Measurements from ENCODE around the gene SLC26A5. TPM values are rescaled to one million over a fixed set of nuclear protein-coding genes. Genes with fewer than 3 reads are reported as not detected.

Gene SLC26A5
- total RNA-seq, 1 donor: not detected

GRCh38 chr7:103391976-103392375 lies 54.0 kb downstream of the SLC26A5 start:
- peak overlapping the region; percentile 32 for H3K4me2 ChIP-seq (ENCODE audit: insufficient read depth, low read length)
- H3K79me2 ChIP-seq (ENCODE audit: insufficient read depth, low read length): no peaks in the 10 kb centered on the region
- H3K27ac ChIP-seq (ENCODE audit: low read depth, low read length): no peak overlapping the region
- peak; percentile 80 for DNase-seq (ENCODE audit: insufficient read length, low spot score, missing footprints)
- H3K9me3 ChIP-seq (ENCODE audit: low read depth, low read length): no peaks in the 10 kb centered on the region
- peaks cover 4% of the 10 kb centered on the region for H3K27me3 ChIP-seq (ENCODE audit: insufficient read depth, low read length)
- TF ChIP-seq, protein P1, sequence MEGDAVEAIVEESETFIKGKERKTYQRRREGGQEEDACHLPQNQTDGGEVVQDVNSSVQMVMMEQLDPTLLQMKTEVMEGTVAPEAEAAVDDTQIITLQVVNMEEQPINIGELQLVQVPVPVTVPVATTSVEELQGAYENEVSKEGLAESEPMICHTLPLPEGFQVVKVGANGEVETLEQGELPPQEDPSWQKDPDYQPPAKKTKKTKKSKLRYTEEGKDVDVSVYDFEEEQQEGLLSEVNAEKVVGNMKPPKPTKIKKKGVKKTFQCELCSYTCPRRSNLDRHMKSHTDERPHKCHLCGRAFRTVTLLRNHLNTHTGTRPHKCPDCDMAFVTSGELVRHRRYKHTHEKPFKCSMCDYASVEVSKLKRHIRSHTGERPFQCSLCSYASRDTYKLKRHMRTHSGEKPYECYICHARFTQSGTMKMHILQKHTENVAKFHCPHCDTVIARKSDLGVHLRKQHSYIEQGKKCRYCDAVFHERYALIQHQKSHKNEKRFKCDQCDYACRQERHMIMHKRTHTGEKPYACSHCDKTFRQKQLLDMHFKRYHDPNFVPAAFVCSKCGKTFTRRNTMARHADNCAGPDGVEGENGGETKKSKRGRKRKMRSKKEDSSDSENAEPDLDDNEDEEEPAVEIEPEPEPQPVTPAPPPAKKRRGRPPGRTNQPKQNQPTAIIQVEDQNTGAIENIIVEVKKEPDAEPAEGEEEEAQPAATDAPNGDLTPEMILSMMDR (IDR thresholded peaks at IDR 0.05; ENCODE audit: extremely low read depth, low read depth, low read length): no peak
- no peak overlapping the region for H2AFZ ChIP-seq (ENCODE audit: low read length)
- H3K4me1 ChIP-seq (ENCODE audit: insufficient read depth, low read length): no peaks in the 10 kb centered on the region
- H3K4me3 ChIP-seq (ENCODE audit: insufficient read depth, low read length): no peak overlapping the region
- H3K36me3 ChIP-seq (ENCODE audit: insufficient read depth, low read length): no peaks in the 10 kb centered on the region
- H4K20me1 ChIP-seq (ENCODE audit: insufficient read depth, low read length): no peaks in the 10 kb centered on the region

DNA sequence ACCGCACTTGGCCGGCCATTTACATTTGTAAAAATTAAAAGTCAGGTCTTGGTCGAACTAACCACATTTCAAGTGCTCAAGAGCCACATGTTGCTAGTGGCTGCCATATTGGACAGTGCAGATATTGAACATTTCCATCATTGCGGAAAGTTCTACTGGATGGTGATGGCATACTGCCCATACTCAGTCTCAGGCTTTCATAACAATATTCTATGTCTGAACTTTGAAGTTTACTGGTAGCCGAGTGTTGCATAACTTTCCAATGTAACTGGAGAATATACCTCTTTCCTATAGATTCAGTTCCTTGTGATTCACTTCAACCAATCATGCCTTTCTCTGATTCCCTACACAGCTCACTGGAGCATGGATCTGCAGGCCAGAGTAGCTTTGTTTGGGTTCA lies 54.9 kb downstream of the SLC26A5 start:
- no peak for DNase-seq (ENCODE audit: insufficient read length, low spot score, missing footprints)
- Histone ChIP-seq H3K36me3 (ENCODE audit: insufficient read depth, low read length) (no peaks in the 10 kb centered on the region), H4K20me1 (ENCODE audit: insufficient read depth, low read length) (no peaks in the 10 kb centered on the region), H3K4me1 (ENCODE audit: insufficient read depth, low read length) (no peaks in the 10 kb centered on the region), H2AFZ (ENCODE audit: low read length) (no peak overlapping the region), H3K4me3 (ENCODE audit: insufficient read depth, low read length) (no peak overlapping the region), H3K27ac (ENCODE audit: low read depth, low read length) (no peak overlapping the region), H3K27me3 (ENCODE audit: insufficient read depth, low read length) (peaks cover 4% of the 10 kb centered on the region), H3K9me3 (ENCODE audit: low read depth, low read length) (no peaks in the 10 kb centered on the region), H3K4me2 (ENCODE audit: insufficient read depth, low read length) (no peak overlapping the region), H3K79me2 (ENCODE audit: insufficient read depth, low read length) (no peaks in the 10 kb centered on the region)
- TF ChIP-seq, protein P1 (IDR thresholded peaks at IDR 0.05; ENCODE audit: extremely low read depth, low read depth, low read length): no peak

DNA sequence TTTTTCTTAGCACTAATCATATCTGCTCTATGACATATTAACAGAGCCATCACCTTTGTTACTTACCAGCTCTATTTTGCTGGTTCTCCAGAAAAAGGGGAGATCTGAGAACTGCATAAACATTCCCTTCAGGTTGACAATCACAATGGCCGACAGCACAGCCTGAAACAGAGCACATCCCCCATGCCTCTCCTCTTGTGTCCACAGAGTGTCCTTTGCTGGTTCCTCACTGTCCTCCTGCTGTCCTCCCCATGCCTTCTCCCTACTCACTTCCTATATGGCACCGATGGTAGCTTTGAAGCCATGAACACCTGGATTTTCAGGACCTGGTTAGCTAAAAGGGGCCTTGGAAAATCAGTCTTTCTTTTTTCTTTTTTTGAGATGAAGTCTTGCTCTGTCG lies 56.7 kb downstream of the SLC26A5 start:
- H3K36me3 ChIP-seq (ENCODE audit: insufficient read depth, low read length): no peaks in the 10 kb centered on the region
- no peaks in the 10 kb centered on the region for H4K20me1 ChIP-seq (ENCODE audit: insufficient read depth, low read length)
- no peak overlapping the region for H3K4me2 ChIP-seq (ENCODE audit: insufficient read depth, low read length)
- no peaks in the 10 kb centered on the region for H3K9me3 ChIP-seq (ENCODE audit: low read depth, low read length)
- no peak overlapping the region for H2AFZ ChIP-seq (ENCODE audit: low read length)
- DNase-seq (ENCODE audit: insufficient read length, low spot score, missing footprints): no peak
- H3K79me2 ChIP-seq (ENCODE audit: insufficient read depth, low read length): no peaks in the 10 kb centered on the region
- H3K4me3 ChIP-seq (ENCODE audit: insufficient read depth, low read length): no peak overlapping the region
- H3K4me1 ChIP-seq (ENCODE audit: insufficient read depth, low read length): no peaks in the 10 kb centered on the region
- TF ChIP-seq, protein P1 (IDR thresholded peaks at IDR 0.05; ENCODE audit: extremely low read depth, low read depth, low read length): no peak
- peaks cover 4% of the 10 kb centered on the region for H3K27me3 ChIP-seq (ENCODE audit: insufficient read depth, low read length)
- H3K27ac ChIP-seq (ENCODE audit: low read depth, low read length): no peak overlapping the region

DNA sequence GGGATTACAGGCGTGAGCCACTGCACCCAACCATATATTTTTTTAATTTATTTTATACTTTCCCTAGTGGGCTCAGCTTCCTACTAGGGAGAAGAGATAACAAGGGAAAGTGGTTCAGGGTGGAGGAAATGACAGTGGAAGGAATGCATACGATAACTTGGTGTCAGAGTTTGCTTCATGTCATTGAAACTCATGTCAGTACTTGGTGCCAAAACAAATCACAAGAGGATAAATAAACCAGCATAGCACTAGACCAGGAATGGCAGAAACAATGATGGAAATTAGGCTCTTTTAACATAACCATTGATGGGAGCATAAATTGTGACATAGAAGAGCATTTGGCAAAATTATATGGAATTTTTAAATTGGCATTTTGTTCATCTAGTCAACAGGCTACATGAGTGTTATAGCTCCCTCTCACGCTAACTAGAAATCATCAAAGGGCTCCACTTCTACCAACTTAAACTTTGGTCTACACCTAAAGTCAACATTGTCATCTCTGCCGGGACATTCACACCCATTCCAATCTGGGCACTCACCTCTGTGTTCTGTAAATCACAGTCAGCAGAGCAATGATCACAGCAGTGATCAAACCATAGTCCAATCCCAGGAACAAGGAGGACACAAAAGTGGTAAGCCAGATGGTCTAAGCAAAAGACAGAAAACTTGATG lies 57.4 kb downstream of the SLC26A5 start:
- Histone ChIP-seq H3K79me2 (ENCODE audit: insufficient read depth, low read length) (no peaks in the 10 kb centered on the region), H3K9me3 (ENCODE audit: low read depth, low read length) (no peaks in the 10 kb centered on the region), H2AFZ (ENCODE audit: low read length) (no peak overlapping the region), H3K27me3 (ENCODE audit: insufficient read depth, low read length) (peaks cover 4% of the 10 kb centered on the region), H3K4me3 (ENCODE audit: insufficient read depth, low read length) (no peak overlapping the region), H3K4me1 (ENCODE audit: insufficient read depth, low read length) (no peaks in the 10 kb centered on the region), H3K36me3 (ENCODE audit: insufficient read depth, low read length) (no peaks in the 10 kb centered on the region), H3K27ac (ENCODE audit: low read depth, low read length) (no peak overlapping the region), H3K4me2 (ENCODE audit: insufficient read depth, low read length) (no peak overlapping the region), H4K20me1 (ENCODE audit: insufficient read depth, low read length) (no peaks in the 10 kb centered on the region)
- TF ChIP-seq, protein P1 (IDR thresholded peaks at IDR 0.05; ENCODE audit: extremely low read depth, low read depth, low read length): no peak
- DNase-seq (ENCODE audit: insufficient read length, low spot score, missing footprints): no peak

Data from osteoblast (primary cell).